GM18861 (cell line): ENCODE measurements around the gene CD74.

Experiments
- ATAC-seq: cut with Tn5 transposase; IDR thresholded peaks from one replicate; pipeline ENCODE4 v1.9.1; 2021; ENCODE audit not compliant: unreplicated experiment

The CD74 gene

GRCh38 chr5:150397782-150398721 lies 14.7 kb downstream of the CD74 start:
- no peak for ATAC-seq

GRCh38 chr5:150397146-150397781 lies 15.4 kb downstream of the CD74 start:
- ATAC-seq: no peak

GRCh38 chr5:150396267-150396666 lies 16.4 kb downstream of the CD74 start:
- no peak for ATAC-seq

- ATAC-seq: no peak
Observed at GRCh38 chr5:150395688-150395975, 17.1 kb downstream of the CD74 start.

- ATAC-seq: no peak
Observed at GRCh38 chr5:150394912-150395687, 17.6 kb downstream of the CD74 start.

GRCh38 chr5:150394131-150394530 lies 18.6 kb downstream of the CD74 start:
- no peak for ATAC-seq

- ATAC-seq: no peak
Observed at GRCh38 chr5:150393096-150393645, 19.5 kb downstream of the CD74 start.

- no peak for ATAC-seq
Observed at GRCh38 chr5:150392680-150393079, 20.0 kb downstream of the CD74 start.

- no peak for ATAC-seq
Observed at GRCh38 chr5:150391986-150392385, 20.7 kb downstream of the CD74 start.

GRCh38 chr5:150391064-150391834 lies 21.5 kb downstream of the CD74 start:
- ATAC-seq: no peak

GRCh38 chr5:150389531-150390266 lies 23.0 kb downstream of the CD74 start:
- no peak for ATAC-seq

- ATAC-seq: no peak
Observed at GRCh38 chr5:150386024-150386855, 26.5 kb downstream of the CD74 start.

- ATAC-seq: no peak
Observed at GRCh38 chr5:150384701-150385100, 28.0 kb downstream of the CD74 start.

GRCh38 chr5:150377964-150378694 lies 34.6 kb downstream of the CD74 start:
- no peak for ATAC-seq

GRCh38 chr5:150376799-150377771 lies 35.6 kb downstream of the CD74 start:
- ATAC-seq: no peak

GRCh38 chr5:150374651-150375050 lies 38.1 kb downstream of the CD74 start:
- ATAC-seq: no peak

GRCh38 chr5:150372639-150373038 lies 40.1 kb downstream of the CD74 start:
- ATAC-seq: no peak
